ENCODE results near the gene ZNF597.

The ZNF597 gene

GRCh38 chr16:3481696-3482658 is 38.7 kb upstream of the ZNF597 start:
- no peaks in the 10 kb centered on the region for H3K9me3 Mint-ChIP-seq
- TF ChIP-seq, protein P1, sequence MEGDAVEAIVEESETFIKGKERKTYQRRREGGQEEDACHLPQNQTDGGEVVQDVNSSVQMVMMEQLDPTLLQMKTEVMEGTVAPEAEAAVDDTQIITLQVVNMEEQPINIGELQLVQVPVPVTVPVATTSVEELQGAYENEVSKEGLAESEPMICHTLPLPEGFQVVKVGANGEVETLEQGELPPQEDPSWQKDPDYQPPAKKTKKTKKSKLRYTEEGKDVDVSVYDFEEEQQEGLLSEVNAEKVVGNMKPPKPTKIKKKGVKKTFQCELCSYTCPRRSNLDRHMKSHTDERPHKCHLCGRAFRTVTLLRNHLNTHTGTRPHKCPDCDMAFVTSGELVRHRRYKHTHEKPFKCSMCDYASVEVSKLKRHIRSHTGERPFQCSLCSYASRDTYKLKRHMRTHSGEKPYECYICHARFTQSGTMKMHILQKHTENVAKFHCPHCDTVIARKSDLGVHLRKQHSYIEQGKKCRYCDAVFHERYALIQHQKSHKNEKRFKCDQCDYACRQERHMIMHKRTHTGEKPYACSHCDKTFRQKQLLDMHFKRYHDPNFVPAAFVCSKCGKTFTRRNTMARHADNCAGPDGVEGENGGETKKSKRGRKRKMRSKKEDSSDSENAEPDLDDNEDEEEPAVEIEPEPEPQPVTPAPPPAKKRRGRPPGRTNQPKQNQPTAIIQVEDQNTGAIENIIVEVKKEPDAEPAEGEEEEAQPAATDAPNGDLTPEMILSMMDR (IDR thresholded peaks at IDR 0.05): no peak
- H3K27ac Mint-ChIP-seq: peak overlapping the region; percentile 92
- no peaks in the 10 kb centered on the region for H3K27me3 Mint-ChIP-seq (ENCODE audit: low read depth, poor library complexity)
- H3K4me3 Mint-ChIP-seq: no peak overlapping the region
- peaks cover 26% of the 10 kb centered on the region for H3K4me1 Mint-ChIP-seq
- DNase-seq: no peak
- H3K36me3 Mint-ChIP-seq (ENCODE audit: low read depth): peaks cover 40% of the 10 kb centered on the region

- no peak for DNase-seq
- H3K27me3 Mint-ChIP-seq (ENCODE audit: low read depth, poor library complexity): no peaks in the 10 kb centered on the region
- TF ChIP-seq, protein P1 (IDR thresholded peaks at IDR 0.05): no peak
- no peak overlapping the region for H3K4me3 Mint-ChIP-seq
- no peaks in the 10 kb centered on the region for H3K9me3 Mint-ChIP-seq
- peak overlapping the region; percentile 92 for H3K27ac Mint-ChIP-seq
- peaks cover 40% of the 10 kb centered on the region for H3K36me3 Mint-ChIP-seq (ENCODE audit: low read depth)
- H3K4me1 Mint-ChIP-seq: peaks cover 26% of the 10 kb centered on the region
These were observed 37.8 kb upstream of the ZNF597 start for GRCh38 chr16:3480901-3481695.

GRCh38 chr16:3479654-3480216 is 36.4 kb upstream of the ZNF597 start:
- H3K4me3 Mint-ChIP-seq: no peak overlapping the region
- no peak for DNase-seq
- TF ChIP-seq, protein P1 (IDR thresholded peaks at IDR 0.05): no peak
- H3K9me3 Mint-ChIP-seq: no peaks in the 10 kb centered on the region
- no peaks in the 10 kb centered on the region for H3K27me3 Mint-ChIP-seq (ENCODE audit: low read depth, poor library complexity)
- H3K36me3 Mint-ChIP-seq (ENCODE audit: low read depth): peaks cover 40% of the 10 kb centered on the region
- peaks cover 32% of the 10 kb centered on the region for H3K4me1 Mint-ChIP-seq
- H3K27ac Mint-ChIP-seq: no peak overlapping the region

- peaks cover 32% of the 10 kb centered on the region for H3K4me1 Mint-ChIP-seq
- H3K36me3 Mint-ChIP-seq (ENCODE audit: low read depth): peaks cover 34% of the 10 kb centered on the region
- H3K9me3 Mint-ChIP-seq: no peaks in the 10 kb centered on the region
- TF ChIP-seq, protein P1 (IDR thresholded peaks at IDR 0.05): no peak
- peak overlapping the region; percentile 90 for H3K27ac Mint-ChIP-seq
- no peak for DNase-seq
- peaks cover 2% of the 10 kb centered on the region for H3K27me3 Mint-ChIP-seq (ENCODE audit: low read depth, poor library complexity)
- H3K4me3 Mint-ChIP-seq: no peak overlapping the region
These were observed 35.1 kb upstream of the ZNF597 start for GRCh38 chr16:3478242-3478925.

GRCh38 chr16:3476409-3476808 is 33.1 kb upstream of the ZNF597 start:
- Mint-ChIP-seq H3K4me3 (no peak overlapping the region), H3K36me3 (ENCODE audit: low read depth) (peaks cover 30% of the 10 kb centered on the region), H3K27ac (peak overlapping the region; percentile 19), H3K4me1 (peaks cover 22% of the 10 kb centered on the region), H3K9me3 (no peaks in the 10 kb centered on the region), H3K27me3 (ENCODE audit: low read depth, poor library complexity) (peaks cover 2% of the 10 kb centered on the region)
- TF ChIP-seq, protein P1 (IDR thresholded peaks at IDR 0.05): no peak
- no peak for DNase-seq

Measured in nephron progenitor cell (in vitro differentiated cells).